GM11168 (cell line): ENCODE data around the gene KLHL36.

Source experiments
- in situ Hi-C: fragments of 300-500 bp; cut with MboI; formaldehyde crosslinking; loops from one replicate; pipeline ENCODE4 v1.12.0; 2022; ENCODE audit warnings: low sequenced_read_pairs; ENCODE audit not compliant: unreplicated experiment

The KLHL36 gene

DNA sequence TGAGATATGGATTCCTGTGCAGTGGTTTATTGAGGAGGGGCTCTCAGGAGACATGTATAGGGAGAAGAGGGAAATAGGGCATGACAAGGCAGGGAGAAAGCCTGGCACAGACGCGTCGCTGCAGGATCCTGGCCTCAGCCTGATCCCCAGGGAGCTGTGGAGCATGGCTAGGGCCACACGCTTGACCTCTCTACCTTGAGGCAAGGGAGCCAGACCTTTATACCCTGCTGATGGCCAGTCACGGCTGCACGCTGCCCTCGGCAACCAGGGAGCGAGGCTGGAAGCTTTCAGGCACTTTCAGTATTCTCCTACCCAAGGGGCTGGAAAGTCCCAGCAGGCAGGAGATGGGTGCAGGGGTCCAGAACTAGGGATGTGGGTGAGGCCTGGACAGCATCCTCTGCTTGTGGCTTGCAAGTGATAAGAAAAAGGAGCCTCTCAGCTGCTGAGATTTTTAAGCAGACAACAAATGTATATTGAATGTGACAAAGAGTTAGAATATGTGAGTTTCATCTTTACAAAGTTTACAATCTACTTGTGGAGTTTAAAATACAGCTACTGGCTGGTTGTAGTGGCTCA, 10.0 kb upstream of the KLHL36 start:
- in situ Hi-C loops = loop anchor here (25.0 kb wide), 1 partner anchor 99 kb away; no protein-coding TSS in a partner anchor

DNA sequence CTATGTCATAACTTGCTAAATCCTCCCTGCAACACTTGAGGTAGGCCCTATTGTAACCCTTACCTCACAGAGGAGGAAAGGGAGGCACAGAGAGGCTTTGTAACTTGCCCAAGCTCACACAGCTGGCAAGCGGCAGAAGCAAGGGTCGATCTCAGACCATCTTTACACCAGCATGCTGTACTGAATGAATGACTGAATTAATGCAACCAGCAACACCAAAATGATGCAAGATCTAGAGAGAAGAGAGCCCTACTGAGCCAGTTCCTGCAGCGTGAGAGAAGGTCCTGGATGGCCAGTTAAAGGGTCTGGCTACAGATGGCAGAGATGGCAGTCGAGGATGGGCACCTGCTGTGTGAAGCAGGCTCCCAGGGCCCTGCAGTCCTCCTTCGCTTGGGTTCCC, 8.2 kb upstream of the KLHL36 start:
- in situ Hi-C loops = loop anchor here (25.0 kb wide), 1 partner anchor 97 kb away; no protein-coding TSS in a partner anchor

DNA sequence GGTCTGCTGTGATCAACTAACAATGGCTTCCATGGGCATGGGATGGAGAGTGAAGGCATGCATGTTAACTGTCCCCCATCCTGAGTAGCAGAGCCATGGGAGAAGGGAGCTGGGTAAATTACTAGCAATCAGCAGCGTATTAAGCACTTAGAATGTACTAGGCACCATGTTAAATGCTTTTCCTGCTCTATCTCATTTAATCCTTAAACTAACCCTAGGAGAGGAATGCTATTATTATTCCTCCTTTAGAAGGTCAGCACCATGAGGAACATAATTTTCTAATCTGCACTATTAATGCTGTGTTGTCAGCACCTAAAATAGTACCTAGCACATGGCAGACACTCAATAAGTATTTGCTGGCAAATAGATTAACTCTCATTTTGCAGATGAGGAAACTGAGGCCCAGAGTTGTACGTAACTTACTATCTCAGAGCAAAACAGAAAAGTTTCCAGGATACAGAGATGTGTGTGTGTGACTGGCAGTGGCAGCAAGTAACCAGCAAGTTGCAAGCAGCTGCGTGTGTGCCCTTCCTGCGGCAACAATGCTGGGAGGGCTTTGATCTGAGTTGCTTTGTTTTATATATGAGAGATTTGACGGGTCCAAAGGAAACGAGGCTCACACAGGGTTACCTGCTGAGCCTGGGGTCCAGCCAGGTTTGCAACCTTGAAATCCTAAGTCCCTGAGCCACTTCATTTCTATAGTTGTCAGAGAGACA, 6.5 kb upstream of the KLHL36 start:
- in situ Hi-C loops = loop anchor here (25.0 kb wide), 1 partner anchor 96 kb away; no protein-coding TSS in a partner anchor

DNA sequence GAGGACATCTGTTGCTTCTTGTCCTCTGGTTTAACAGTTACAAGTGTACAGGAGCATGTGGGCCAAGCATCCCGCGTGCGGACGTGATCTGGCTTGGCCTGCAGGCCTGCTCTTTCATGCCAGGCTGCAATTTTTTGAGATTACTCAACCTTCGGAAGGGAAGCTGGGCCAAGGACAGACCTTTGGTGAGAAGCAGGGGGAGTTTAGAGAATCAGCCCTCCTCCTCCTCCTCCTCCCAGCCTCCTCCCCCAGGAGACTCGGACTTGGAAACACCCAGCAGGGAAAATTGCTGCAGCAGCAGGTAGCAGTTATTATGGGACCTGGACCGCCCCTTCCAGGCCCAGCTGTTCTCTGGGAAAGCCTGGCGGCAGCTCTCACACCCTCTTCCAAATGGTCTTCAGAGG, 5.1 kb upstream of the KLHL36 start:
- in situ Hi-C loops = loop anchor here (25.0 kb wide), 1 partner anchor 94 kb away; no protein-coding TSS in a partner anchor

DNA sequence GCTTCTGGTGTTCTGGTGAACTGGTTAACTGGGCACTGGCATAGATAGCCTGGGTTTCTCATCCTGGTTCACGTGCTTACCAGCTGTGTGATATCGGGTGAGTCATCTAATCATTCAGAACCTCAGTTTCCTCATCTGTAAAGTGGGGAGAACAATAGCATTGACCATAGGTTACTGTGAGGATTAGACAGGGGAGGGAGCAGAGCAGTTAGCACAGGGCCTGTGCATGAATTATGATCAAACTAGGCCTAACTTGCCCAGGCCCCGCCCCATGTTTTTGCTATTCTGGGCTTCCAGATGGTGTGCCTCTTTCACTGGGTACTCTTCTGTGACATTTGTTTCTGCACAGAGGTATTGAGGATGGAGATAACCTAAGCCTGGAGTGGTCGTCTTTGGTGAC, 4.6 kb upstream of the KLHL36 start:
- in situ Hi-C loops = loop anchor here (25.0 kb wide), 1 partner anchor 94 kb away; no protein-coding TSS in a partner anchor

DNA sequence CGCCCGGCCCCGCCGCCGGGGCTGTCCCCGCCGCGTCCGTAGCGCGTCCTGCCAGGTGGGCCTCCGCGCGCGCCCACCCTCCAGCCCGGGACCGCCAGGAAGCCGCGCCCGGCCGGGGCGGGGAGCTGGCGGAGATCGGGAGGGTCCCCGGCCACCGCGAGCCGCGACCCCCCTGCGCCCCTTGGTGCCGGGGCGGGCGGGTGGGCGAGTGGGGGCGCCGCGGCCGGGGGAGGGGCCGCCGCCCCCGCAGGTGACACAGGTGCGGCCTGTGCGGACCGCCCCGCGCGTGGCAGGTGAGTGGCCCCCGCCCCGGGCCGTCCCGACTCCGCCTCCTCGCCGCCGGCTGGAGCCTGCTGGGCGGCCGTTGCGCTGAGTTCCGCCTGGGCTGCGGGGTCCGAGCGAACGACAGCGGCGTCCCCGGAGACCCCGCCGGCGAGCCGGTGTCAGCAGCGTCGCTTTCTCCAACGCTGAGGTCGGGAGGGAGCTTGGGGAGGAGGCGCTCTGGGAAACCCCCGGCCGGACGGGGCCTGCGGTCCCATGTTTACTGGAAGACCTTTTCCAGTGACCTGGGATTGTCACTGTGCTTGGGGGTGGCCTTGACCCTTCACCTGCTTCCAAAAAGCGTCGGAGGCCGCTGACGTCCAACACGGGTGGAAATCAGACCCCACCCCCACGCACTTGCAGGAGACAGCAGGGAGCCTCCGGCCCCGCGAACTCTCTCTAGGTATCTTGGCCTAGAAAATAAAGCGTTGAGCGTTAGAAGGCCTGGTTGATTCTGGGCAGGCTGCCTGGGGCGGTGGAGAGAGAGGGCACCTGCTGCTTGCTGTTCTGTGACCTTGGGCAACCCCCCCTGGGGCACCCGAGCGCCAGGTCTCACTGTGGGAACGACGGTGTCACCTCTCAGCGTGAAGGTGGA, 542 bp downstream of the KLHL36 start:
- in situ Hi-C loops = loop anchor here (25.0 kb wide), 1 partner anchor 88 kb away; no protein-coding TSS in a partner anchor

DNA sequence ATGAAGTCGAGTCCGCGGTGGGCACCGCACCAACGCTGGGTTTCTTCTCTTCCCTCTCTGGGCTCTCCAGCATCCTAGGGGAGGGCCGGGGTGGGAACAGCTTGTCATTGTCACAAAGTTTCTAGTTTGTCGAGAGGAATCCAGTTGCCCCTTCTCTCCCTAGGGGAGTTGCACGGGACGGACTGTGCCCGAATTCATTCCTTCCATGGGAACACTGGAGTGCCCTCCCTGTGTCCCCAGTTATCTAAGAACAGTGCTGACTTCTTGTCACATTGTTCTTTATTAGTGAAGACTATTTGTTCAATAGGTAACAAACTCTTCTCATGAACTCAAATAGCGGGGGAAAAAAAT, 1.2 kb downstream of the KLHL36 start:
- in situ Hi-C loops = loop anchor here (25.0 kb wide), 1 partner anchor 88 kb away; no protein-coding TSS in a partner anchor

DNA sequence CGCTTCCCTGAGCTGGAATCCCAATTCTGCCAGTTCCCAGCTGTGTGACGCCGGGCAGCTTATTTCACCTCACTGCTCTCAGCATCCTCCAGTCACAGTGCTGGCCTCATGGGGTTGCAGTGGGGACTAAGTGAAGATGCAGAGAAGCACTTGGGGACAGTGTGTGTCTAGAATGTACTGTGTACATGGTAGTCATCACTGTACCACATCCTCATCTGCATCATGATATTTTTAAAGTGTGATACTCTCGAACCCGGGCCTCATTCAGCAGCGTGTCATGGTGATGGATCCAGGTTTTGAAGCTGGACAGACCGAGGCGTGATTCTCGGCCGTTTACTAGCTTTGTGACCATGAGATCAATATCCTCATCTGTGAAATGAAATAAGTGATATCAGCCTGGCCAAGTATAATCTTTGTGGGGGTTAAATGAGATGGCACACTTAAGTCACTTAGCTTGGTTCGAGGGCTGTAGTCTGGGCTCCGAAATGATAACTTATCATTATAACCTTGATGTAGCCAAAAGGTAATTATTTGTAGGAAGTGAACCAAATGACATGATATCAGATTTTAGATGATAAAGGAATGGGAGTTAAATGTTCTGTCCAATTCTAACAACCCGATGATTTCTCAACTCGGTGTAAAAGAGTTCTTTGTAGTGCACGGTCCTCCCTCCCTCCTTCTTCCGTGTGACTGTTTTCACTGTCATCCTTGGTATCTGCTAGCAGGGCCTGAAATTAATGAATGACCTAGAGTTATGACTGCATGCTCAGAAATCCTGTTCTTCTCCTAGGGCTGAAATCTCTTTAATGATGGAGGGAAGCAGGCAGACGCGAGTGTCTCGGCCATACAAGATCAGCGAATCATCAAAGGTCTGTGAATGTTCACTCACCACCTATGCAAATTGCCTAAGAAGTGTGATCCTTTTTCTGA, 2.0 kb downstream of the KLHL36 start:
- in situ Hi-C loops = no loop called here

DNA sequence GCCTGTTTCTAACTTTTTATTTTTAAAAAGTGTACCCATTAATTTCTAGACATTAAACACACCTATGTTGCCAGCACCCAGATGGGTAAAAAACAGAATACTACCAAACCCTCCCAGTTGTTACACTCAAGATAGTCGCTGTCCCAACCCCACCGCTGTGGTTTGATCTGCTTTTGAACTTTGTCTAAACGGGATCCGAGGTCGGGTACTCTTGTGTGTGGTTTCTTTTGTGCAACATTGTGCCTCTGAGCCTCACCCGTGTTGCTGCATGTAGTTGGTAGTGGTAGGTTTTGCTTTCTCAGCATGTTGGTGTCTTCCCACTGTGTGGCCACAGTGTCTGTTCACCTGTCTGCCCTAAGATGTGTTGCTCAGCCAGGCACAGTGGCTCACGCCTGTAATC, 4.3 kb downstream of the KLHL36 start:
- in situ Hi-C loops = no loop called here

GRCh38 chr16:84654238-84654637, 5.9 kb downstream of the KLHL36 start:
- in situ Hi-C loops = no loop called here

DNA sequence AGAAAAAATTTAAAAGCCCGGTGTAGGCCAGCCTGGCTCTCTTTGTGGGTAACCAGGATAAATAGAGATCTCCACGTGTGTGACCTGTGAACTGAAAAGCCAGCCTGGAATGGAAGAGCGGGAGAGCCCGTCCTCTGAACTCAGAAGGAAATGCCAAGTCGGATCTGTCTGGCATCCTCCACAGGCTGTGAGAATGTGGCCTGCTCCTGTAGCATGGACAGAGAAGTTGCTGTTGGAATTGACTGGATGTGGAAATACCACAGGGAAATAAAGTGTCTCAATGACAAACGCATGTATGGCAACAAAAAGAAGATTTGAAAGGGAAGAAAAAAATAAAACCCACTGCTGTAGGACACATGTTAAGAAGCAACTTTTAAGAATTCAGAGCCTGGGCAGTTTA, 6.7 kb downstream of the KLHL36 start:
- in situ Hi-C loops = no loop called here

DNA sequence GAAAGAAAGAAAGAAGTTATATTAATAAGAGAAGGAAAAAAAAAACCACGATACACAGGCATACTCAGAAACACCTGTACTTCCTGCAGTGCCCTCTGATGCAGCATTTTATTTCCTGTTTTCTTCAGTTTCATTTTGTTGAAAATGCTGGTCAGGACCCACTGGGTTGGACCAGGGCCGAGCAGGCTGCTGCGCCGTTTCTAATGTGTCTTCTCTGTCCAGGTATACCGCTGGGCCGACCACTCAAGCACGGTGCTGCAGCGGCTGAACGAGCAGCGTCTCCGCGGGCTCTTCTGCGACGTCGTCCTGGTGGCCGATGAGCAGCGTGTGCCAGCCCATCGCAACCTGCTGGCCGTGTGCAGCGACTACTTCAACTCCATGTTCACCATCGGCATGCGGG, 8.3 kb downstream of the KLHL36 start:
- in situ Hi-C loops = no loop called here

DNA sequence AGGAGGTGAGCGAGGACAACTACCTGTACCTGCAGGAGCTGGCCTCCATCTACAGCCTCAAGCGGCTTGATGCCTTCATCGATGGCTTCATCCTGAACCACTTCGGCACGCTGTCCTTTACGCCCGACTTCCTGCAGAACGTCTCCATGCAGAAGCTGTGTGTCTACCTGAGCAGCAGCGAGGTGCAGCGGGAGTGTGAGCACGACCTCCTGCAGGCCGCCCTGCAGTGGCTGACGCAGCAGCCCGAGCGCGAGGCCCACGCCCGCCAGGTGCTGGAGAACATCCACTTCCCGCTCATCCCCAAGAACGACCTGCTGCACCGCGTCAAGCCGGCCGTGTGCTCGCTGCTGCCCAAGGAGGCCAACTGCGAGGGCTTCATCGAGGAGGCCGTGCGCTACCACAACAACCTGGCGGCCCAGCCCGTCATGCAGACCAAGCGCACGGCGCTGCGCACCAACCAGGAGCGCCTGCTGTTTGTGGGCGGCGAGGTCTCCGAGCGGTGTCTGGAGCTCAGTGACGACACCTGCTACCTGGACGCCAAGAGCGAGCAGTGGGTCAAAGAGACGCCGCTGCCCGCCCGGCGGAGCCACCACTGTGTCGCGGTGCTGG, 9.0 kb downstream of the KLHL36 start:
- in situ Hi-C loops = no loop called here

DNA sequence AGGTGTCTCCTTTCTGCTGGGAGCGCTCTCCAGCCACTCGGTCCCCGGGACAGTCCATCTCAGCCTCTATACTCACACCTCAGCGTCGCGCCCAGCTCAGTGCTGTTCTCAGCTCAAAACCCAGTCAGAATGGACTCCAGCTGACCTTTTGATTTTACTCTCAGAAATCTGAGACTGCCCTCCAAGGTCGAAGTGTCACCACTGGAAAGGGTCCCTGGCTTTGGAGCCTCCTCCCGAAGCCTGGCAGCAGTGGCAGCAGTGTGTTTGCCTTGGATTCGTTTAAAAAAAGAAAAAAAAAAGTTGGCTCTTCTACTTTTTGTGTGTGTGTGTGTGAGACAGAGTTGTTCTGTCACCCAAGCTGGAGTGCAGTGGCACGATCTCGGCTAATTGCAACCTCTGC, 10.4 kb downstream of the KLHL36 start:
- in situ Hi-C loops = no loop called here

- in situ Hi-C loops = no loop called here
Observed at GRCh38 chr16:84659656-84660300, 11.5 kb downstream of the KLHL36 start.

GRCh38 chr16:84660973-84661372, 12.7 kb downstream of the KLHL36 start:
- in situ Hi-C loops = no loop called here

- in situ Hi-C loops = no loop called here
Observed at GRCh38 chr16:84661418-84662060, 13.2 kb downstream of the KLHL36 start.

- in situ Hi-C loops = no loop called here
Observed at GRCh38 chr16:84662471-84662870, 14.2 kb downstream of the KLHL36 start.
